Right atrium auricular region (tissue), 2 donors: ENCODE results near the gene TLE7. TPM values are rescaled to one million over a fixed set of nuclear protein-coding genes. Genes with fewer than 3 reads are reported as not detected.

Experiments used
- DNase-seq: peaks from one replicate; pipeline ENCODE4 v3.0.0-alpha.2; 2019; ENCODE audit warnings: low spot score
- H3K27ac ChIP-seq, 2 donors: fragments of 200-600 bp; sonication (generic); 1 replicate in 1 of 2; 2 replicates in 1 of 2; pipeline ENCODE4 v1.5.1; 2016 to 2019
- H3K27me3 ChIP-seq, 2 donors: fragments of 200-600 bp; sonication (generic); one replicate each; pipeline versions ENCODE4 v1.5.1 to v1.6.0; 2017 to 2019
- H3K36me3 ChIP-seq: fragments of 200-600 bp; sonication (generic); one replicate; pipeline ENCODE4 v1.5.1; 2016
- H3K4me1 ChIP-seq, 2 donors: fragments of 200-600 bp; sonication (generic); one replicate each; pipeline versions ENCODE4 v1.5.1 to v1.6.0; 2017 to 2019
- H3K4me3 ChIP-seq, 2 donors: fragments of 200-600 bp; sonication (generic); 1 replicate in 1 of 2; 2 replicates in 1 of 2; pipeline ENCODE4 v1.5.1; 2017 to 2019; ENCODE audit warnings: mild to moderate bottlenecking in 1 of 2, moderate library complexity in 1 of 2
- H3K9me3 ChIP-seq, 2 donors: fragments of 200-600 bp; sonication (generic); one replicate each; pipeline ENCODE4 v1.5.1; 2019
- CTCF ChIP-seq, 2 donors: fragments of 200-600 bp; sonication (generic); IDR thresholded peaks; one replicate each; pipeline ENCODE4 v1.5.1; 2019; ENCODE audit warnings: antibody characterized with exemption in 2 of 2
- total RNA-seq, 2 donors: library from RNA; depleted of rRNA; stranded (reverse); fragments of >200 nt; gene quantifications; one replicate each; pipeline ENCODE4 v1.1.0, GENCODE V29; 2016

TLE7 gene
- total RNA-seq, 2 donors from 2014 or later, result not detected

- Histone ChIP-seq H3K4me3 (no peak overlapping the region), H3K9me3 (peaks cover 0 to 12% of the 10 kb centered on the region in 2 donors), H3K36me3 (no peaks in the 10 kb centered on the region), H3K4me1 (no peaks in the 10 kb centered on the region), H3K27me3 (peaks cover 0 to 8% of the 10 kb centered on the region in 2 donors), H3K27ac (no peak overlapping the region)
- no peak for TF ChIP-seq CTCF (IDR thresholded peaks at IDR 0.05)
- no peak for DNase-seq
Measured at GRCh38 chr16:71428883-71429282, 13.0 kb downstream of the TLE7 start.

- Histone ChIP-seq H3K4me1 (no peaks in the 10 kb centered on the region), H3K9me3 (peaks cover 0 to 12% of the 10 kb centered on the region in 2 donors), H3K27ac (no peak overlapping the region), H3K27me3 (peaks cover 0 to 8% of the 10 kb centered on the region in 2 donors), H3K36me3 (no peaks in the 10 kb centered on the region), H3K4me3 (no peak overlapping the region)
- TF ChIP-seq CTCF (IDR thresholded peaks at IDR 0.05), result no peak
- no peak for DNase-seq
Measured at GRCh38 chr16:71428385-71428784, 13.5 kb downstream of the TLE7 start.

GRCh38 chr16:71426880-71427615 is 14.8 kb downstream of the TLE7 start:
- no peak for TF ChIP-seq CTCF (IDR thresholded peaks at IDR 0.05)
- Histone ChIP-seq H3K27me3 (peaks cover 0 to 8% of the 10 kb centered on the region in 2 donors), H3K4me3 (no peak overlapping the region), H3K9me3 (peaks cover 0 to 12% of the 10 kb centered on the region in 2 donors), H3K36me3 (no peaks in the 10 kb centered on the region), H3K4me1 (no peaks in the 10 kb centered on the region), H3K27ac (no peak overlapping the region)
- DNase-seq, result no peak

- DNase-seq, result no peak
Measured at GRCh38 chr16:71426069-71426879, 15.6 kb downstream of the TLE7 start.

GRCh38 chr16:71425746-71426068 is 16.1 kb downstream of the TLE7 start:
- DNase-seq, result no peak
- H3K27me3 ChIP-seq, result peaks cover 0 to 8% of the 10 kb centered on the region in 2 donors

More at GRCh38 chr16:71426069-71426879, 15.6 kb downstream of the TLE7 start:
- H3K4me1 ChIP-seq, result no peaks in the 10 kb centered on the region
- TF ChIP-seq CTCF (IDR thresholded peaks at IDR 0.05), result no peak
- H3K36me3 ChIP-seq, result no peaks in the 10 kb centered on the region
- peaks cover 0 to 8% of the 10 kb centered on the region in 2 donors for H3K27me3 ChIP-seq
- H3K27ac ChIP-seq, result no peak overlapping the region
- H3K4me3 ChIP-seq, result no peak overlapping the region
- peaks cover 0 to 12% of the 10 kb centered on the region in 2 donors for H3K9me3 ChIP-seq

More at GRCh38 chr16:71425746-71426068, 16.1 kb downstream of the TLE7 start:
- peaks cover 0 to 12% of the 10 kb centered on the region in 2 donors for H3K9me3 ChIP-seq
- no peaks in the 10 kb centered on the region for H3K36me3 ChIP-seq
- H3K4me1 ChIP-seq, result no peaks in the 10 kb centered on the region
- H3K27ac ChIP-seq, result no peak overlapping the region
- H3K4me3 ChIP-seq, result no peak overlapping the region
- TF ChIP-seq CTCF (IDR thresholded peaks at IDR 0.05), result no peak
